Measurements from ENCODE around the gene LRRC25. TPM values are rescaled to one million over a fixed set of nuclear protein-coding genes. Genes with fewer than 3 reads are reported as not detected.

Gene LRRC25
- total RNA-seq, 1 donor from 2014 or later, result 0.47 TPM

GRCh38 chr19:18392926-18393325 is 4.5 kb downstream of the LRRC25 start:
- Mint-ChIP-seq H3K4me3 (no peak overlapping the region), H3K4me1 (peaks cover 66% of the 10 kb centered on the region), H3K36me3 (ENCODE audit: low read depth) (peaks cover 11% of the 10 kb centered on the region), H3K9me3 (no peaks in the 10 kb centered on the region), H3K27me3 (no peaks in the 10 kb centered on the region), H3K27ac (no peak overlapping the region)
- CTCF ChIA-PET, result interaction anchor here (0.8 to 2.2 kb wide), 4 partner anchors 17 to 201 kb away, joined by 3 to 10 read pairs (median 4); no protein-coding TSS in a partner anchor
- DNase-seq (no peak), ATAC-seq (ENCODE audit: low read depth) (no peak)
- POLR2A ChIA-PET, result interaction anchor here (0.6 to 2.1 kb wide), 2 partner anchors 9 to 459 kb away, joined by 3 to 8 read pairs; no protein-coding TSS in a partner anchor
- no peak for TF ChIP-seq CTCF (IDR thresholded peaks at IDR 0.05)
- intact Hi-C loops (cut with micrococcal nuclease), result loop anchor here (1.0 kb wide), 1 partner anchor 9 kb away; no protein-coding TSS in a partner anchor

GRCh38 chr19:18392417-18392816 is 5.0 kb downstream of the LRRC25 start:
- peak overlapping the region; percentile 12 for H3K27ac Mint-ChIP-seq
- H3K4me1 Mint-ChIP-seq, result peaks cover 65% of the 10 kb centered on the region
- ChIA-PET CTCF (interaction anchor here (1.0 to 2.2 kb wide), 3 partner anchors 18 to 200 kb away, joined by 3 to 10 read pairs (median 4); no protein-coding TSS in a partner anchor), POLR2A (interaction anchor here (1.0 to 2.1 kb wide), 2 partner anchors 10 to 111 kb away, joined by 6 to 8 read pairs; partner anchors contain the start of gene JUND)
- DNase-seq (no peak), ATAC-seq (ENCODE audit: low read depth) (peak; percentile 41)
- intact Hi-C loops (cut with micrococcal nuclease), result loop anchor here (1.0 kb wide), 1 partner anchor 10 kb away; no protein-coding TSS in a partner anchor
- H3K9me3 Mint-ChIP-seq, result no peaks in the 10 kb centered on the region
- no peak overlapping the region for H3K4me3 Mint-ChIP-seq
- peaks cover 11% of the 10 kb centered on the region for H3K36me3 Mint-ChIP-seq (ENCODE audit: low read depth)
- no peak for TF ChIP-seq CTCF (IDR thresholded peaks at IDR 0.05)
- no peaks in the 10 kb centered on the region for H3K27me3 Mint-ChIP-seq

GRCh38 chr19:18391509-18392075 is 5.8 kb downstream of the LRRC25 start:
- POLR2A ChIA-PET, result interaction anchor here (0.6 to 2.1 kb wide), 5 partner anchors 11 to 210 kb away, joined by 3 to 8 read pairs (median 6); partner anchors contain the start of gene JUND
- CTCF ChIA-PET, result interaction anchor here (1.4 to 4.6 kb wide), 5 partner anchors 17 to 113 kb away, joined by 3 to 67 read pairs (median 10); partner anchors contain the start of gene SSBP4
- no peak for DNase-seq
- H3K27me3 Mint-ChIP-seq, result no peaks in the 10 kb centered on the region
- H3K27ac Mint-ChIP-seq, result no peak overlapping the region
- no peak overlapping the region for H3K4me3 Mint-ChIP-seq
- ATAC-seq (ENCODE audit: low read depth), result no peak
- no peak for TF ChIP-seq CTCF (IDR thresholded peaks at IDR 0.05)
- no peaks in the 10 kb centered on the region for H3K9me3 Mint-ChIP-seq
- H3K36me3 Mint-ChIP-seq (ENCODE audit: low read depth), result peaks cover 11% of the 10 kb centered on the region
- peaks cover 63% of the 10 kb centered on the region for H3K4me1 Mint-ChIP-seq
- intact Hi-C loops (cut with micrococcal nuclease), result loop anchor here (1.0 kb wide), 1 partner anchor 11 kb away; no protein-coding TSS in a partner anchor

- DNase-seq, result no peak
- Mint-ChIP-seq H3K4me1 (peaks cover 61% of the 10 kb centered on the region), H3K4me3 (no peak overlapping the region), H3K27me3 (peaks cover under 1% of the 10 kb centered on the region), H3K27ac (no peak overlapping the region), H3K9me3 (no peaks in the 10 kb centered on the region), H3K36me3 (ENCODE audit: low read depth) (peaks cover 11% of the 10 kb centered on the region)
- TF ChIP-seq CTCF (IDR thresholded peaks at IDR 0.05), result no peak
- POLR2A ChIA-PET, result interaction anchor here (0.6 to 2.4 kb wide), 5 partner anchors 10 to 216 kb away, joined by 3 to 12 read pairs (median 6); partner anchors contain the start of gene SSBP4
- intact Hi-C loops (cut with micrococcal nuclease), result no loop called here
- ATAC-seq (ENCODE audit: low read depth), result no peak
- CTCF ChIA-PET, result interaction anchor here (0.8 to 4.6 kb wide), 8 partner anchors 9 to 111 kb away, joined by 3 to 67 read pairs (median 8); partner anchors contain the start of genes JUND and SSBP4
Observed at GRCh38 chr19:18390065-18390907, 7.1 kb downstream of the LRRC25 start.
